DND-41 (cell line): ENCODE data around the gene PGLYRP3.

Source experiments
- ATAC-seq: fragments of 200-7000 bp; cut with Tn5 transposase; 3 replicates; pipeline ENCODE4 v1.9.1; 2021; ENCODE audit warnings: low read depth; ENCODE audit not compliant: insufficient read depth
- DNase-seq: peaks from one replicate; pipeline ENCODE4 v3.0.0-alpha.2; 2020
- H2AFZ ChIP-seq: 2 replicates; pipeline ENCODE4 v1.6.0; 2012; ENCODE audit warnings: low read depth, low read length
- H3K27ac ChIP-seq: 2 replicates; pipeline ENCODE4 v1.5.1; 2012; ENCODE audit warnings: low read length, inconsistent platforms
- H3K27me3 ChIP-seq: fragments of 200-600 bp; sonication (generic); 2 replicates; pipeline ENCODE4 v1.6.0; 2012; ENCODE audit warnings: low read length, mild to moderate bottlenecking, inconsistent platforms; ENCODE audit not compliant: insufficient read depth, poor library complexity
- H3K36me3 ChIP-seq: 2 replicates; pipeline ENCODE4 v1.5.1; 2012; ENCODE audit warnings: low read length, inconsistent platforms; ENCODE audit not compliant: insufficient read depth
- H3K4me1 ChIP-seq: 2 replicates; pipeline ENCODE4 v1.5.1; 2012; ENCODE audit warnings: mild to moderate bottlenecking, low read length; ENCODE audit not compliant: insufficient read depth
- H3K4me2 ChIP-seq: 2 replicates; pipeline ENCODE4 v1.6.0; 2012; ENCODE audit warnings: mild to moderate bottlenecking, moderate library complexity, low read length, inconsistent platforms; ENCODE audit not compliant: insufficient read depth
- H3K4me3 ChIP-seq, 2 experiments: fragments of 200-600 bp in 1 of 2; shearing (Covaris generic) in 1 of 2; 2 replicates each; pipeline ENCODE4 v1.5.1; 2012 to 2016; ENCODE audit warnings: inconsistent platforms in 2 of 2, low read length in 2 of 2, mild to moderate bottlenecking in 2 of 2, low read depth in 1 of 2, moderate library complexity in 1 of 2
- H3K79me2 ChIP-seq: 2 replicates; pipeline ENCODE4 v1.6.0; 2012; ENCODE audit warnings: low read length, inconsistent platforms; ENCODE audit not compliant: insufficient read depth
- H3K9ac ChIP-seq: 2 replicates; pipeline ENCODE4 v1.6.0; 2012; ENCODE audit warnings: low read depth, mild to moderate bottlenecking, inconsistent platforms, low read length, moderate library complexity
- H3K9me3 ChIP-seq: 2 replicates; pipeline ENCODE4 v1.5.1; 2012; ENCODE audit warnings: low read length, moderate library complexity, mild to moderate bottlenecking, inconsistent platforms; ENCODE audit not compliant: insufficient read depth, severe bottlenecking
- H4K20me1 ChIP-seq: 2 replicates; pipeline ENCODE4 v1.6.0; 2012; ENCODE audit warnings: low read length; ENCODE audit not compliant: insufficient read depth
- CTCF ChIP-seq: IDR thresholded peaks from 2 replicates; pipeline ENCODE4 v1.5.1; 2012; ENCODE audit warnings: borderline replicate concordance, low read length, moderate library complexity, mild to moderate bottlenecking; ENCODE audit not compliant: poor library complexity, severe bottlenecking; ENCODE audit errors: extremely low read depth
- EZH2 ChIP-seq: IDR thresholded peaks from 3 replicates; pipeline ENCODE4 v1.6.1; 2012; ENCODE audit warnings: borderline replicate concordance, low read depth, mild to moderate bottlenecking, moderate library complexity, low read length, inconsistent platforms; ENCODE audit not compliant: severe bottlenecking

Gene PGLYRP3

GRCh38 chr1:153253693-153254092, 59.1 kb downstream of the PGLYRP3 start:
- H3K9me3 ChIP-seq: no peaks in the 10 kb centered on the region
- no peaks in the 10 kb centered on the region for H4K20me1 ChIP-seq
- ATAC-seq (peak; percentile 64), DNase-seq (no peak)
- no peaks in the 10 kb centered on the region for H3K36me3 ChIP-seq
- no peak overlapping the region for H3K4me2 ChIP-seq
- no peak overlapping the region for H3K9ac ChIP-seq
- H3K27ac ChIP-seq: no peak overlapping the region
- TF ChIP-seq CTCF: no peak
- no peak for TF ChIP-seq EZH2
- no peak overlapping the region for H2AFZ ChIP-seq
- no peak overlapping the region for H3K4me3 ChIP-seq
- no peaks in the 10 kb centered on the region for H3K79me2 ChIP-seq
- no peaks in the 10 kb centered on the region for H3K4me1 ChIP-seq
- H3K27me3 ChIP-seq: no peaks in the 10 kb centered on the region

- DNase-seq (no peak), ATAC-seq (no peak)
- Histone ChIP-seq H2AFZ (no peak overlapping the region), H3K27me3 (no peaks in the 10 kb centered on the region), H3K27ac (no peak overlapping the region), H3K9ac (no peak overlapping the region), H4K20me1 (no peaks in the 10 kb centered on the region), H3K4me1 (no peaks in the 10 kb centered on the region), H3K4me2 (no peak overlapping the region), H3K36me3 (no peaks in the 10 kb centered on the region), H3K4me3 (no peak overlapping the region), H3K79me2 (no peaks in the 10 kb centered on the region), H3K9me3 (no peaks in the 10 kb centered on the region)
- no peak for TF ChIP-seq EZH2
These were observed 59.7 kb downstream of the PGLYRP3 start for GRCh38 chr1:153253076-153253475.

GRCh38 chr1:153251988-153252387, 60.8 kb downstream of the PGLYRP3 start:
- Histone ChIP-seq H3K36me3 (no peaks in the 10 kb centered on the region), H3K4me3 (no peak overlapping the region), H3K4me2 (no peak overlapping the region), H4K20me1 (no peaks in the 10 kb centered on the region), H3K9me3 (no peaks in the 10 kb centered on the region), H3K79me2 (no peaks in the 10 kb centered on the region), H3K27me3 (no peaks in the 10 kb centered on the region), H3K4me1 (no peaks in the 10 kb centered on the region), H3K9ac (no peak overlapping the region), H2AFZ (no peak overlapping the region), H3K27ac (no peak overlapping the region)
- TF ChIP-seq EZH2 (no peak), CTCF (no peak)
- no peak for DNase-seq
- no peak for ATAC-seq

- Histone ChIP-seq H3K4me1 (no peaks in the 10 kb centered on the region), H3K36me3 (no peaks in the 10 kb centered on the region), H3K79me2 (no peaks in the 10 kb centered on the region), H3K4me3 (no peak overlapping the region), H3K9me3 (no peaks in the 10 kb centered on the region), H3K27ac (no peak overlapping the region), H2AFZ (no peak overlapping the region), H3K4me2 (no peak overlapping the region), H4K20me1 (no peaks in the 10 kb centered on the region), H3K27me3 (no peaks in the 10 kb centered on the region), H3K9ac (no peak overlapping the region)
- DNase-seq (no peak), ATAC-seq (no peak)
- no peak for TF ChIP-seq CTCF
- TF ChIP-seq EZH2: no peak
These were observed 61.2 kb downstream of the PGLYRP3 start for GRCh38 chr1:153251562-153251961.
